ENCODE measurements around the gene LIME1. TPM values are rescaled to one million over a fixed set of nuclear protein-coding genes. Genes with fewer than 3 reads are reported as not detected.
A peak's percentile ranks its signal among the peaks of the same experiment; 100 is the strongest.

LIME1 gene
- 22.8 and 33.6 TPM in 2 replicates for polyA plus RNA-seq (2014; cell fraction: cytosol; rRNA removed)
- 394 and 517 TPM in 2 replicates for polyA plus RNA-seq (2014; cell fraction: nucleus; rRNA removed)

- peak; percentile 20 for DNase-seq (ENCODE audit: low spot score)
Observed at GRCh38 chr20:63735859-63736718, at the start of gene LIME1. Gene LIME1 (plus strand): TSS chr20:63736664. CDS start chr20:63737550, 886 bp downstream.

- DNase-seq (ENCODE audit: low spot score): no peak
Observed at GRCh38 chr20:63687419-63688178, 48.9 kb upstream of the LIME1 start.

GRCh38 chr20:63688228-63689045 is 48.0 kb upstream of the LIME1 start:
- no peak for DNase-seq (ENCODE audit: low spot score)

GRCh38 chr20:63689046-63690002 is 47.1 kb upstream of the LIME1 start:
- DNase-seq (ENCODE audit: low spot score): no peak

- no peak for DNase-seq (ENCODE audit: low spot score)
Observed at GRCh38 chr20:63690003-63690897, 46.2 kb upstream of the LIME1 start.

- DNase-seq (ENCODE audit: low spot score): no peak
Observed at GRCh38 chr20:63690898-63691710, 45.4 kb upstream of the LIME1 start.

GRCh38 chr20:63691711-63692435 is 44.6 kb upstream of the LIME1 start:
- no peak for DNase-seq (ENCODE audit: low spot score)

- DNase-seq (ENCODE audit: low spot score): no peak
Observed at GRCh38 chr20:63692436-63693082, 43.9 kb upstream of the LIME1 start.

- DNase-seq (ENCODE audit: low spot score): no peak
Observed at GRCh38 chr20:63693083-63693732, 43.3 kb upstream of the LIME1 start.

- no peak for DNase-seq (ENCODE audit: low spot score)
Observed at GRCh38 chr20:63693733-63694583, 42.5 kb upstream of the LIME1 start.

- DNase-seq (ENCODE audit: low spot score): no peak
Observed at GRCh38 chr20:63694584-63695423, 41.7 kb upstream of the LIME1 start.

GRCh38 chr20:63695424-63696305 is 40.8 kb upstream of the LIME1 start:
- no peak for DNase-seq (ENCODE audit: low spot score)

- no peak for DNase-seq (ENCODE audit: low spot score)
Observed at GRCh38 chr20:63696306-63696627, 40.2 kb upstream of the LIME1 start.

Data from SK-N-DZ (cell line).